ENCODE measurements around the gene AP1B1.
"Not testable (repeated sequence)": the region's sequence is repeated elsewhere in the genome, so short reads cannot be mapped to it uniquely, and the experiment has no call there.

The AP1B1 gene

GRCh38 chr22:29370537-29370936 lies 17.8 kb downstream of the AP1B1 start:
- Histone ChIP-seq H3K27me3 (ENCODE audit: control insufficient read depth in 1 of 2, insufficient read depth in 2 of 2, low read length in 2 of 2) (no peaks in the 10 kb centered on the region), H3K9ac (ENCODE audit: low read length) (no peak overlapping the region), H3K9me3 (ENCODE audit: low read length) (no peaks in the 10 kb centered on the region), H3K27ac (ENCODE audit: low read depth, low read length) (no peak overlapping the region), H3K4me1 (ENCODE audit: insufficient read depth, low read length) (peaks cover 6% of the 10 kb centered on the region), H3K4me3 (ENCODE audit: low read depth in 1 of 2, low read length in 2 of 2) (no peak overlapping the region), H3K36me3 (ENCODE audit: insufficient read depth, low read length) (peaks cover 6% of the 10 kb centered on the region)

- no peak overlapping the region for H3K27ac ChIP-seq (ENCODE audit: low read depth, low read length)
- H3K4me1 ChIP-seq (ENCODE audit: insufficient read depth, low read length) = peaks cover 6% of the 10 kb centered on the region
- no peaks in the 10 kb centered on the region for H3K27me3 ChIP-seq (ENCODE audit: control insufficient read depth in 1 of 2, insufficient read depth in 2 of 2, low read length in 2 of 2)
- peaks cover 6% of the 10 kb centered on the region for H3K36me3 ChIP-seq (ENCODE audit: insufficient read depth, low read length)
- no peak overlapping the region for H3K4me3 ChIP-seq (ENCODE audit: low read depth in 1 of 2, low read length in 2 of 2)
- no peak overlapping the region for H3K9ac ChIP-seq (ENCODE audit: low read length)
- H3K9me3 ChIP-seq (ENCODE audit: low read length) = no peaks in the 10 kb centered on the region
Observed at GRCh38 chr22:29369460-29369859, 18.9 kb downstream of the AP1B1 start.

GRCh38 chr22:29359469-29359868 lies 28.9 kb downstream of the AP1B1 start:
- H3K9ac ChIP-seq (ENCODE audit: low read length) = no peak overlapping the region
- H3K4me1 ChIP-seq (ENCODE audit: insufficient read depth, low read length) = peaks cover 10% of the 10 kb centered on the region

GRCh38 chr22:29357193-29357890 lies 31.0 kb downstream of the AP1B1 start:
- not testable (repeated sequence) for H3K9me3 ChIP-seq (ENCODE audit: low read length); H3K27me3 ChIP-seq (ENCODE audit: control insufficient read depth in 1 of 2, insufficient read depth in 2 of 2, low read length in 2 of 2); H3K9ac ChIP-seq (ENCODE audit: low read length); H3K27ac ChIP-seq (ENCODE audit: low read depth, low read length); H3K4me3 ChIP-seq (ENCODE audit: low read depth in 1 of 2, low read length in 2 of 2)
- Histone ChIP-seq H3K4me1 (ENCODE audit: insufficient read depth, low read length) (peaks cover 10% of the 10 kb centered on the region), H3K36me3 (ENCODE audit: insufficient read depth, low read length) (peaks cover 53% of the 10 kb centered on the region)

More at GRCh38 chr22:29359469-29359868, 28.9 kb downstream of the AP1B1 start:
- Histone ChIP-seq H3K9me3 (ENCODE audit: low read length) (no peaks in the 10 kb centered on the region), H3K27ac (ENCODE audit: low read depth, low read length) (no peak overlapping the region), H3K36me3 (ENCODE audit: insufficient read depth, low read length) (peaks cover 32% of the 10 kb centered on the region), H3K27me3 (ENCODE audit: control insufficient read depth in 1 of 2, insufficient read depth in 2 of 2, low read length in 2 of 2) (no peaks in the 10 kb centered on the region), H3K4me3 (ENCODE audit: low read depth in 1 of 2, low read length in 2 of 2) (no peak overlapping the region)

GRCh38 chr22:29353860-29354259 lies 34.5 kb downstream of the AP1B1 start:
- Histone ChIP-seq H3K27ac (ENCODE audit: low read depth, low read length) (no peak overlapping the region), H3K9ac (ENCODE audit: low read length) (no peak overlapping the region), H3K9me3 (ENCODE audit: low read length) (no peaks in the 10 kb centered on the region), H3K27me3 (ENCODE audit: control insufficient read depth in 1 of 2, insufficient read depth in 2 of 2, low read length in 2 of 2) (no peaks in the 10 kb centered on the region), H3K4me3 (ENCODE audit: low read depth in 1 of 2, low read length in 2 of 2) (no peak overlapping the region), H3K36me3 (ENCODE audit: insufficient read depth, low read length) (peaks cover 82% of the 10 kb centered on the region), H3K4me1 (ENCODE audit: insufficient read depth, low read length) (no peaks in the 10 kb centered on the region)

- Histone ChIP-seq H3K27ac (ENCODE audit: low read depth, low read length) (no peak overlapping the region), H3K4me3 (ENCODE audit: low read depth in 1 of 2, low read length in 2 of 2) (no peak overlapping the region), H3K27me3 (ENCODE audit: control insufficient read depth in 1 of 2, insufficient read depth in 2 of 2, low read length in 2 of 2) (no peaks in the 10 kb centered on the region), H3K4me1 (ENCODE audit: insufficient read depth, low read length) (no peaks in the 10 kb centered on the region), H3K36me3 (ENCODE audit: insufficient read depth, low read length) (peaks cover 82% of the 10 kb centered on the region), H3K9me3 (ENCODE audit: low read length) (no peaks in the 10 kb centered on the region), H3K9ac (ENCODE audit: low read length) (no peak overlapping the region)
Observed at GRCh38 chr22:29353286-29353685, 35.1 kb downstream of the AP1B1 start.

GRCh38 chr22:29352778-29353177 lies 35.6 kb downstream of the AP1B1 start:
- no peaks in the 10 kb centered on the region for H3K27me3 ChIP-seq (ENCODE audit: control insufficient read depth in 1 of 2, insufficient read depth in 2 of 2, low read length in 2 of 2)
- H3K4me1 ChIP-seq (ENCODE audit: insufficient read depth, low read length) = no peaks in the 10 kb centered on the region
- no peaks in the 10 kb centered on the region for H3K9me3 ChIP-seq (ENCODE audit: low read length)
- no peak overlapping the region for H3K4me3 ChIP-seq (ENCODE audit: low read depth in 1 of 2, low read length in 2 of 2)
- peaks cover 83% of the 10 kb centered on the region for H3K36me3 ChIP-seq (ENCODE audit: insufficient read depth, low read length)
- no peak overlapping the region for H3K27ac ChIP-seq (ENCODE audit: low read depth, low read length)
- no peak overlapping the region for H3K9ac ChIP-seq (ENCODE audit: low read length)

GRCh38 chr22:29351891-29352290 lies 36.5 kb downstream of the AP1B1 start:
- Histone ChIP-seq H3K4me1 (ENCODE audit: insufficient read depth, low read length) (peaks cover 8% of the 10 kb centered on the region), H3K27me3 (ENCODE audit: control insufficient read depth in 1 of 2, insufficient read depth in 2 of 2, low read length in 2 of 2) (no peaks in the 10 kb centered on the region), H3K4me3 (ENCODE audit: low read depth in 1 of 2, low read length in 2 of 2) (no peak overlapping the region), H3K9ac (ENCODE audit: low read length) (no peak overlapping the region), H3K9me3 (ENCODE audit: low read length) (no peaks in the 10 kb centered on the region), H3K36me3 (ENCODE audit: insufficient read depth, low read length) (peaks cover 91% of the 10 kb centered on the region), H3K27ac (ENCODE audit: low read depth, low read length) (no peak overlapping the region)

- Histone ChIP-seq H3K9me3 (ENCODE audit: low read length) (no peaks in the 10 kb centered on the region), H3K27me3 (ENCODE audit: control insufficient read depth in 1 of 2, insufficient read depth in 2 of 2, low read length in 2 of 2) (no peaks in the 10 kb centered on the region), H3K27ac (ENCODE audit: low read depth, low read length) (no peak overlapping the region), H3K9ac (ENCODE audit: low read length) (no peak overlapping the region), H3K36me3 (ENCODE audit: insufficient read depth, low read length) (peaks cover 88% of the 10 kb centered on the region), H3K4me1 (ENCODE audit: insufficient read depth, low read length) (peaks cover 16% of the 10 kb centered on the region), H3K4me3 (ENCODE audit: low read depth in 1 of 2, low read length in 2 of 2) (no peak overlapping the region)
Observed at GRCh38 chr22:29351042-29351441, 37.3 kb downstream of the AP1B1 start.

GRCh38 chr22:29348956-29349355 lies 39.4 kb downstream of the AP1B1 start:
- Histone ChIP-seq H3K27ac (ENCODE audit: low read depth, low read length) (no peak overlapping the region), H3K4me1 (ENCODE audit: insufficient read depth, low read length) (peaks cover 28% of the 10 kb centered on the region), H3K36me3 (ENCODE audit: insufficient read depth, low read length) (peaks cover 74% of the 10 kb centered on the region), H3K27me3 (ENCODE audit: control insufficient read depth in 1 of 2, insufficient read depth in 2 of 2, low read length in 2 of 2) (no peaks in the 10 kb centered on the region), H3K9ac (ENCODE audit: low read length) (no peak overlapping the region), H3K9me3 (ENCODE audit: low read length) (no peaks in the 10 kb centered on the region), H3K4me3 (ENCODE audit: low read depth in 1 of 2, low read length in 2 of 2) (no peak overlapping the region)

GRCh38 chr22:29348041-29348440 lies 40.3 kb downstream of the AP1B1 start:
- no peaks in the 10 kb centered on the region for H3K9me3 ChIP-seq (ENCODE audit: low read length)
- H3K4me1 ChIP-seq (ENCODE audit: insufficient read depth, low read length) = peaks cover 34% of the 10 kb centered on the region
- no peak overlapping the region for H3K27ac ChIP-seq (ENCODE audit: low read depth, low read length)
- peaks cover 65% of the 10 kb centered on the region for H3K36me3 ChIP-seq (ENCODE audit: insufficient read depth, low read length)
- H3K9ac ChIP-seq (ENCODE audit: low read length) = no peak overlapping the region
- no peaks in the 10 kb centered on the region for H3K27me3 ChIP-seq (ENCODE audit: control insufficient read depth in 1 of 2, insufficient read depth in 2 of 2, low read length in 2 of 2)
- H3K4me3 ChIP-seq (ENCODE audit: low read depth in 1 of 2, low read length in 2 of 2) = no peak overlapping the region

- no peak overlapping the region for H3K27ac ChIP-seq (ENCODE audit: low read depth, low read length)
Observed at GRCh38 chr22:29346659-29347058, 41.7 kb downstream of the AP1B1 start.

More at GRCh38 chr22:29346659-29347058, 41.7 kb downstream of the AP1B1 start:
- peaks cover 37% of the 10 kb centered on the region for H3K4me1 ChIP-seq (ENCODE audit: insufficient read depth, low read length)
- H3K27me3 ChIP-seq (ENCODE audit: control insufficient read depth in 1 of 2, insufficient read depth in 2 of 2, low read length in 2 of 2) = no peaks in the 10 kb centered on the region
- H3K9me3 ChIP-seq (ENCODE audit: low read length) = no peaks in the 10 kb centered on the region
- H3K9ac ChIP-seq (ENCODE audit: low read length) = no peak overlapping the region
- H3K4me3 ChIP-seq (ENCODE audit: low read depth in 1 of 2, low read length in 2 of 2) = no peak overlapping the region
- H3K36me3 ChIP-seq (ENCODE audit: insufficient read depth, low read length) = peaks cover 58% of the 10 kb centered on the region

Measured in muscle layer of colon (tissue), 2 donors.